Spleen (tissue), 11 donors: ENCODE results near the gene RNF207. TPM values are rescaled to one million over a fixed set of nuclear protein-coding genes. Genes with fewer than 3 reads are reported as not detected.

Source experiments
- DNase-seq: peaks from one replicate; pipeline ENCODE4 v3.0.0-alpha.2; 2020
- H3K27ac ChIP-seq, 8 donors: fragments of 200-600 bp; sonication (generic) in 7 of 8; 1 replicate in 4 of 8; 2 replicates in 4 of 8; pipeline versions ENCODE4 v1.5.0 to v1.8.0; 2016 to 2021; ENCODE audit warnings: inconsistent platforms in 4 of 8, mild to moderate bottlenecking in 4 of 8, moderate library complexity in 1 of 8
- H3K27me3 ChIP-seq, 7 donors: fragments of 200-600 bp; sonication (generic) in 6 of 7; replicated peaks in 1 of 7; 1 replicate in 4 of 7; 2 replicates in 3 of 7; pipeline versions ENCODE4 v1.5.0 to v1.8.0; 2016 to 2021; ENCODE audit warnings: inconsistent platforms in 3 of 7, mild to moderate bottlenecking in 1 of 7
- H3K36me3 ChIP-seq, 6 donors: fragments of 200-600 bp; sonication (generic) in 5 of 6; 1 replicate in 4 of 6; 2 replicates in 2 of 6; pipeline versions ENCODE4 v1.5.0 to v1.8.0; 2016 to 2021; ENCODE audit warnings: inconsistent platforms in 2 of 6
- H3K4me1 ChIP-seq, 6 donors: fragments of 200-600 bp; sonication (generic) in 5 of 6; 1 replicate in 3 of 6; 2 replicates in 3 of 6; pipeline versions ENCODE4 v1.5.0 to v1.8.0; 2016 to 2021; ENCODE audit warnings: inconsistent platforms in 3 of 6
- H3K4me3 ChIP-seq, 8 donors: fragments of 200-600 bp; sonication (generic) in 7 of 8; 1 replicate in 4 of 8; 2 replicates in 4 of 8; pipeline versions ENCODE4 v1.5.0 to v1.8.0; 2016 to 2021; ENCODE audit warnings: inconsistent platforms in 4 of 8, mild to moderate bottlenecking in 4 of 8, moderate library complexity in 2 of 8
- H3K9me3 ChIP-seq, 8 donors: fragments of 200-600 bp; sonication (generic) in 7 of 8; 1 replicate in 4 of 8; 2 replicates in 4 of 8; pipeline versions ENCODE4 v1.5.0 to v1.8.0; 2016 to 2021; ENCODE audit warnings: inconsistent platforms in 4 of 8
- POLR2A ChIP-seq, 3 donors: fragments of 450-650 bp; IDR thresholded peaks; one replicate each; pipeline ENCODE4 v1.5.1; 2017; ENCODE audit warnings: antibody characterized with exemption in 3 of 3, mild to moderate bottlenecking in 1 of 3
- POLR2AphosphoS5 ChIP-seq, 3 donors: sonication (generic); formaldehyde crosslinking; IDR thresholded peaks; one replicate each; pipeline ENCODE4 v1.5.1; 2017; ENCODE audit warnings: antibody characterized with exemption in 3 of 3
- WGBS, 5 donors: extraction: QIAGEN DNeasy Blood & Tissue Kit in 3 of 5; methylation state at CpG; one replicate each; pipeline versions ENCODE4 v1.1.5 to v1.1.7; 2013 to 2018; 5-methylcytosine and 5-hydroxymethylcytosine counted together
- intact Hi-C: fragments of 100-400 bp; cut with DNase I; formaldehyde crosslinking; loops from one replicate; pipeline ENCODE4 v1.15.0; 2023; ENCODE audit warnings: low total_unique reads
- polyA plus RNA-seq, 3 donors: library from polyadenylated mRNA; stranded (reverse); fragments of 200-250 nt; gene quantifications; one replicate each; pipeline ENCODE4 v1.2.1, GENCODE V29; 2013
- total RNA-seq, 7 donors: library from RNA; depleted of rRNA in 3 of 7; stranded (reverse); fragments of >200 nt in 3 of 7; fragmentation: NEBNext Ultra II Directional in 4 of 7; extraction: Animal tissue kit (Norgen Biotek cat#: 25700) in 4 of 7; gene quantifications; one replicate each; pipeline versions ENCODE4 v1.1.0 to v1.2.1, GENCODE V29; 2016 to 2021
- TF ChIP-seq, protein P1 (sequence below), 11 experiments: fragments of 200-600 bp in 7 of 11; fragments of 450-650 bp in 4 of 11; sonication (generic) in 4 of 11; IDR thresholded peaks in 8 of 11; conservative IDR thresholded peaks in 3 of 11; 1 replicate in 7 of 11; 2 replicates in 4 of 11; pipeline versions ENCODE4 v1.4.0 to v1.8.0; 2016 to 2021; ENCODE audit warnings: antibody characterized with exemption in 11 of 11, inconsistent platforms in 4 of 11, mild to moderate bottlenecking in 1 of 11
- donor health status: healthy with polysubstance abuse.
- donor health status: DM: no; HTN: no; CAD: no; lungs with moderate emphysema.
- donor health status: DM: no; HTN: no; CAD: no.
- donor health status: Bipolar disorder and iron deficiency.
- donor health status: healthy.
- donor health status: DM: no; HTN: no; CAD: no.
- donor health status: DM: yes; HTN: yes; CAD: no.

RNF207 gene
- total and polyA plus RNA-seq, 10 donors: 2.8 to 12.5 (median 6.3) TPM

DNA sequence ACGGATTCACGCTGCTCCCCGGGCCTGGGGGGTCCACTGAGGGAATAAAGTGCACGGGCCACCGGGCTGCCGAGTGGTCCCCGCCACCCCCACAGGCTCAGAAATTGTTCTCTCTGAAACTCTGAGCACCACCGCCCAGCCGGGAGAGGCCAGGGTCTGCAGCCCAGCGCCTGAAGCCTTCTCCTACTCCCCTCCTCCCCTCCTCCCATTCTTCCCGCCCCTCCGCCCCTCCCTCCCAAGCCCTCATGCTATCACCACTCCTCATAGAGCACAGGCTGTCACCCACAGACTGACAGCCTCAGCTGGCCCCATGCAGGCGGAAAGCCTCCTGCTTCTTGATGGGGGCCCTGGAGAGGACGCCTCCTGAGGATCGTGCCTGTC lies 55.7 kb downstream of the RNF207 start:
- Histone ChIP-seq H3K4me3 (peak overlapping the region in 6 of 8 donors; percentile 32 to 85 (median 62)), H3K9me3 (no peaks in the 10 kb centered on the region), H3K36me3 (no peaks in the 10 kb centered on the region), H3K27ac (peak overlapping the region in 6 of 8 donors; percentile 47 to 80 (median 60)), H3K27me3 (peaks cover 0 to 62% (median 24%) of the 10 kb centered on the region in 7 donors), H3K4me1 (peaks cover 15 to 58% (median 43%) of the 10 kb centered on the region in 6 donors)
- WGBS, 5 donors: 10 to 22% (median 20%) methylated on average over 12 to 15 of the region's 15 CpGs
- DNase-seq: no peak
- intact Hi-C loops: no loop called here
- TF ChIP-seq POLR2AphosphoS5 (IDR thresholded peaks at IDR 0.05) (no peak), POLR2A (IDR thresholded peaks at IDR 0.05) (no peak)
- TF ChIP-seq, protein P1, sequence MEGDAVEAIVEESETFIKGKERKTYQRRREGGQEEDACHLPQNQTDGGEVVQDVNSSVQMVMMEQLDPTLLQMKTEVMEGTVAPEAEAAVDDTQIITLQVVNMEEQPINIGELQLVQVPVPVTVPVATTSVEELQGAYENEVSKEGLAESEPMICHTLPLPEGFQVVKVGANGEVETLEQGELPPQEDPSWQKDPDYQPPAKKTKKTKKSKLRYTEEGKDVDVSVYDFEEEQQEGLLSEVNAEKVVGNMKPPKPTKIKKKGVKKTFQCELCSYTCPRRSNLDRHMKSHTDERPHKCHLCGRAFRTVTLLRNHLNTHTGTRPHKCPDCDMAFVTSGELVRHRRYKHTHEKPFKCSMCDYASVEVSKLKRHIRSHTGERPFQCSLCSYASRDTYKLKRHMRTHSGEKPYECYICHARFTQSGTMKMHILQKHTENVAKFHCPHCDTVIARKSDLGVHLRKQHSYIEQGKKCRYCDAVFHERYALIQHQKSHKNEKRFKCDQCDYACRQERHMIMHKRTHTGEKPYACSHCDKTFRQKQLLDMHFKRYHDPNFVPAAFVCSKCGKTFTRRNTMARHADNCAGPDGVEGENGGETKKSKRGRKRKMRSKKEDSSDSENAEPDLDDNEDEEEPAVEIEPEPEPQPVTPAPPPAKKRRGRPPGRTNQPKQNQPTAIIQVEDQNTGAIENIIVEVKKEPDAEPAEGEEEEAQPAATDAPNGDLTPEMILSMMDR (IDR thresholded peaks at IDR 0.05 in 8 of 11, conservative IDR thresholded peaks at IDR 0.05 in 3 of 11): no peak

DNA sequence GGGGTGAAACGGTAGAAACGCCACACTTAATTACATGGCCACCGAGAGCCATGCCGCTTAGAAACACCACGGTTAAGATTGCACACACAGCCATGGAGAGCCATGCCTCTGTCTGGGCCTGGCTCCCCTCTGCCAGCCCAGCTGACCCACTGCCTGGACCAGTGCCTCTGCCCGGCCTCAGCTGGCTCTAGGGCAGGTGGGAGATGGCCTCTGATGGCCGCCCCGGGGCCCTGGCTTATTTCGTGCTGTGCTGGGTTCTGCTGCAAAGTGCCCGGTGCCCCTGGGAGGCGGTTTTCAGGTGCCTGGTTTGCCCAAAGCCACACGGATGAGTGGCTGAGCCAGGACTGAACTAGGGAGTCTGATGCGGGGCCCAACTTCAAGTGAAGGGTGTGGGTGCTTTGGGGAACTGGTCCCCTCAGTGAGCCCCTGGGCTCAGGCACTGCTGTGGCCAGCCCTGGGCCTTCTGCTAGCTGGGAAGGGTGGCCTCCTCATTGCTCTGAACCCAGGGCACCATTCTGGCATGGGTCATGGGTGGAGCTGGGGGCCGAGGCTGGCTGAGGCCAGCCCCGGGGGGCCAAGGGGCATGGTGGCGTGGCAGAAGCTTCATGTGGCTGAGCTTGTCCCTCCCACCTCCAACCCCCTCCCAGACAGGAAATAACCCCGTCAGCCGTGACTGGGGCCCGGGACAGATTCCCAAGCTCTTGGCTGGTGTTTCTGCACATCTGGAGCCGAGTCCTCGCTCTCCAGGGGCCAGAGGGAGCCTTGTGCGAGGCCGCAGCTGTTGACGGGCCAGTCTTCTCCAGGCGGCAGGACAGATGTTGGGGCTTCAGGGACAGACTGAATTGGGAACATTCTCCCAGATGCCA lies 56.9 kb downstream of the RNF207 start:
- TF ChIP-seq POLR2A (IDR thresholded peaks at IDR 0.05) (no peak), POLR2AphosphoS5 (IDR thresholded peaks at IDR 0.05) (no peak)
- TF ChIP-seq, protein P1 (IDR thresholded peaks at IDR 0.05 in 8 of 11, conservative IDR thresholded peaks at IDR 0.05 in 3 of 11): no peak
- intact Hi-C loops: no loop called here
- no peak for DNase-seq
- Histone ChIP-seq H3K4me1 (peaks cover 15 to 54% (median 38%) of the 10 kb centered on the region in 6 donors), H3K9me3 (no peaks in the 10 kb centered on the region), H3K27me3 (peaks cover 0 to 54% (median 24%) of the 10 kb centered on the region in 7 donors), H3K36me3 (no peaks in the 10 kb centered on the region), H3K4me3 (no peak overlapping the region), H3K27ac (peak overlapping the region in 3 of 8 donors; percentile 3 to 12 (median 8))
- 76 to 91% (median 77%) methylated on average over 10 to 25 of the region's 25 CpGs for WGBS, 5 donors

DNA sequence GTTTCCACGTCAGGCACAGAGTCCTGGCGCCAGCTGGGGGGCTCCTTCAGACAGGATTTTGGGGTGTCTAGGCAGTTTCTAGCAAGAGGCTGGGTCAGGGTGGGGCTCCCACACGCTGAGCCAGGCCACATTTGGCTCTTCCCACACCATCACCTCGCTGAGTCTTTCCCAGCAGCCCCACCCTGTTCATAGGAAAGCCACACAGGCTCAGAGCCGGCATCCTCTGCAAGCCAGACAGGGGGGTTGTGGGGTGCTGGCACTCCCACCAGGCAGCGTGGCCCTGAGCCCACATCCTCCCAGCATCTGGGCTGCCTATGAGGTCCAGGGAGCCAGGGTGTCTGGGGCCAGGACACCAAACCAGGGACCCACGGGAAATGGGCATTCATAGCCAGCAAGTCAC lies 57.8 kb downstream of the RNF207 start:
- H3K4me3 ChIP-seq: no peak overlapping the region
- intact Hi-C loops: no loop called here
- no peaks in the 10 kb centered on the region for H3K36me3 ChIP-seq
- no peak for TF ChIP-seq POLR2A (IDR thresholded peaks at IDR 0.05)
- TF ChIP-seq POLR2AphosphoS5 (IDR thresholded peaks at IDR 0.05): no peak
- TF ChIP-seq, protein P1 (IDR thresholded peaks at IDR 0.05 in 8 of 11, conservative IDR thresholded peaks at IDR 0.05 in 3 of 11): no peak
- H3K9me3 ChIP-seq: no peaks in the 10 kb centered on the region
- WGBS, 5 donors: 67 to 85% (median 77%) methylated on average over 4 to 7 of the region's 7 CpGs
- peaks cover 15 to 44% (median 28%) of the 10 kb centered on the region in 6 donors for H3K4me1 ChIP-seq
- no peak overlapping the region for H3K27ac ChIP-seq
- H3K27me3 ChIP-seq: peaks cover 0 to 51% (median 24%) of the 10 kb centered on the region in 7 donors
- no peak for DNase-seq

DNA sequence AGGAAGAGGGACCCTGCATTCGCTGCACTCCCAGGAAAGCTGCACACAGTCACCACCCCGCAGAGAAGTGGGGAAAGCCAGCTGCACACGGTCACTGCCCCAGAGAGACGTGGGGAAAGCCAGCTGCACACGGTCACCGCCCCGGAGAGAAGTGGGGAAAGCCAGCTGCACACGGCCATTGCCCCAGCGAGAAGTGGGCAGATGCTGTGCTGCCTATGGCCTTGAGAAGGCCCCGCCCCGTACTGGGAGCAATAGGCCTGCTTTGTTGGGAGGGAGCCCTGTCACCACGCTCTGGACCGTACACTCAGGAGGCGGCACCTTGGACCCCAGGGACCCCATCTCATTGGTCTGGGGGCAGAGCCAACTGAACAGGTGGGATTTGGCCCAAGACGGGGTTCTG lies 59.2 kb downstream of the RNF207 start:
- no peaks in the 10 kb centered on the region for H3K9me3 ChIP-seq
- WGBS, 5 donors: 75 to 95% (median 89%) methylated on average over 4 to 15 of the region's 15 CpGs
- H3K36me3 ChIP-seq: no peaks in the 10 kb centered on the region
- peaks cover 4 to 30% (median 15%) of the 10 kb centered on the region in 6 donors for H3K4me1 ChIP-seq
- no peak for DNase-seq
- H3K27me3 ChIP-seq: peaks cover 0 to 36% (median 18%) of the 10 kb centered on the region in 7 donors
- no peak overlapping the region for H3K4me3 ChIP-seq
- TF ChIP-seq POLR2A (IDR thresholded peaks at IDR 0.05) (no peak), POLR2AphosphoS5 (IDR thresholded peaks at IDR 0.05) (no peak)
- TF ChIP-seq, protein P1 (IDR thresholded peaks at IDR 0.05 in 8 of 11, conservative IDR thresholded peaks at IDR 0.05 in 3 of 11): no peak
- no peak overlapping the region for H3K27ac ChIP-seq
- intact Hi-C loops: no loop called here
